HepG2 (cell line): ENCODE data around the gene USP32. TPM values are rescaled to one million over a fixed set of nuclear protein-coding genes. Genes with fewer than 3 reads are reported as not detected.
A peak's percentile ranks its signal among the peaks of the same experiment; 100 is the strongest.

ENCODE experiments used
- ATAC-seq: fragments of 200-7000 bp; cut with Tn5 transposase; 3 replicates; pipeline ENCODE4 v1.9.1; 2020; ENCODE audit warnings: mild to moderate bottlenecking, moderate library complexity
- BruUV-seq: library from RNA; stranded (reverse); fragments of 400-500 nt; replicated peaks from 2 replicates; lab custom pipeline; 2021; lab: Mats Ljungman, UMichigan
- CTCF ChIA-PET: fragments of 300-600 bp; formaldehyde crosslinking; extraction: SDS; loops from one replicate; lab custom pipeline; 2021; ENCODE audit warnings: low total read pairs, inconsistent platforms, low intra/inter-chr PET ratio; lab: Yijun Ruan, JAX
- POLR2A ChIA-PET: fragments of 350-600 bp; sonication (Branson Sonifier 250); formaldehyde crosslinking; loops from one replicate; lab custom pipeline; 2020; ENCODE audit warnings: antibody characterized with exemption, inconsistent platforms; lab: Yijun Ruan, JAX
- DNase-seq: peaks from one replicate; pipeline ENCODE4 v3.0.0-alpha.2; 2015; ENCODE audit warnings: low spot score
- FAIRE-seq: peaks from 3 replicates; lab custom pipeline; 2011; peaks lifted over from hg19 to GRCh38; lab: Jason Lieb, UNC
- H2AFZ ChIP-seq: one replicate; pipeline ENCODE4 v1.6.1; 2011; ENCODE audit warnings: low read length, inconsistent platforms
- H3K27ac ChIP-seq: fragments of 300-600 bp; 3 replicates; pipeline ENCODE4 v1.8.0; 2011; ENCODE audit warnings: mixed run types, mild to moderate bottlenecking, mixed read lengths, low read length, inconsistent platforms; ENCODE audit not compliant: insufficient read depth; ENCODE audit errors: extremely low read length
- H3K27me3 ChIP-seq, 2 experiments: fragments of 200-600 bp in 1 of 2; 2 replicates in 1 of 2; 3 replicates in 1 of 2; pipeline versions ENCODE4 v1.6.0 to v1.8.0; 2011; ENCODE audit warnings: low read length in 2 of 2, mild to moderate bottlenecking in 2 of 2, moderate library complexity in 2 of 2, inconsistent platforms in 1 of 2; ENCODE audit not compliant: insufficient read depth in 2 of 2, control insufficient read depth in 1 of 2
- H3K36me3 ChIP-seq, 2 experiments: fragments of 200-600 bp in 1 of 2; replicated peaks in 1 of 2; 2 replicates in 1 of 2; 3 replicates in 1 of 2; pipeline versions ENCODE4 v1.5.1 to v1.8.0; 2011; ENCODE audit warnings: low read length in 2 of 2, inconsistent platforms in 1 of 2; ENCODE audit not compliant: insufficient read depth in 2 of 2, control insufficient read depth in 1 of 2
- H3K4me1 ChIP-seq: 2 replicates; pipeline ENCODE4 v1.5.1; 2012; ENCODE audit warnings: low read length, inconsistent platforms; ENCODE audit not compliant: insufficient read depth
- H3K4me2 ChIP-seq: 2 replicates; pipeline ENCODE4 v1.6.0; 2011; ENCODE audit warnings: low read depth, low read length, inconsistent platforms
- H3K4me3 ChIP-seq, 3 experiments: fragments of 200-600 bp in 1 of 3; sonication (generic), shearing (Covaris generic) in 1 of 3; replicated peaks in 1 of 3; 2 replicates each; pipeline ENCODE4 v1.5.1; 2011 to 2016; ENCODE audit warnings: low read length in 3 of 3, inconsistent platforms in 2 of 3, low read depth in 2 of 3, mild to moderate bottlenecking in 2 of 3, control low read depth in 1 of 3, mixed read lengths in 1 of 3; ENCODE audit not compliant: insufficient read depth in 1 of 3
- H3K79me2 ChIP-seq: one replicate; pipeline ENCODE4 v1.6.1; 2011; ENCODE audit warnings: low read length, inconsistent platforms; ENCODE audit not compliant: insufficient read depth
- H3K9ac ChIP-seq: 2 replicates; pipeline ENCODE4 v1.6.0; 2011; ENCODE audit warnings: mild to moderate bottlenecking, low read depth, low read length, inconsistent platforms; ENCODE audit not compliant: insufficient read depth
- H3K9me3 ChIP-seq: 2 replicates; pipeline ENCODE4 v1.5.1; 2012; ENCODE audit warnings: mild to moderate bottlenecking, low read length
- H4K20me1 ChIP-seq: 2 replicates; pipeline ENCODE4 v1.6.0; 2011; ENCODE audit warnings: inconsistent platforms, mild to moderate bottlenecking, low read length, moderate library complexity; ENCODE audit not compliant: insufficient read depth
- CEBPB ChIP-seq: IDR thresholded peaks from 2 replicates; pipeline ENCODE4 v1.6.1; 2011; ENCODE audit warnings: low read depth, low read length, improper control_type of control experiment, borderline replicate concordance
- ISL2 ChIP-seq: sonication (generic); formaldehyde crosslinking; IDR thresholded peaks from 2 replicates; pipeline ENCODE4 v1.5.0; 2020; ENCODE audit warnings: missing genetic modification reagents
- KDM5B ChIP-seq: sonication (generic); formaldehyde crosslinking; IDR thresholded peaks from 2 replicates; pipeline ENCODE4 v1.4.0; 2020; ENCODE audit warnings: missing genetic modification reagents, mild to moderate bottlenecking, borderline replicate concordance
- PAWR ChIP-seq: sonication (generic); formaldehyde crosslinking; IDR thresholded peaks from 2 replicates; pipeline ENCODE4 v1.4.0; 2020; ENCODE audit warnings: missing genetic modification reagents, mild to moderate bottlenecking, borderline replicate concordance
- SMYD3 ChIP-seq: sonication (generic); formaldehyde crosslinking; IDR thresholded peaks from 2 replicates; pipeline ENCODE4 v1.8.1; 2023; ENCODE audit warnings: mild to moderate bottlenecking, missing genetic modification reagents
- ZNF235 ChIP-seq: sonication (generic); formaldehyde crosslinking; IDR thresholded peaks from 2 replicates; pipeline ENCODE4 v1.8.1; 2023; ENCODE audit warnings: mild to moderate bottlenecking, missing genetic modification reagents, borderline replicate concordance
- WGBS: methylation state at CpG from one replicate; pipeline ENCODE4 v1.1.6; 2017; ENCODE audit warnings: low lambda C conversion rate; 5-methylcytosine and 5-hydroxymethylcytosine counted together
- in situ Hi-C: cut with HindIII; loops from 2 replicates; pipeline ENCODE4 v1.10.0; 2017; ENCODE audit warnings: low pct_unique_long_range_greater_than_20kb; ENCODE audit not compliant: extremely low pct_ligation_motif_present
- intact Hi-C: fragments of 100-400 bp; cut with micrococcal nuclease; formaldehyde crosslinking; loops from one replicate; pipeline ENCODE4 v1.10.0; 2022; ENCODE audit not compliant: unreplicated experiment
- polyA plus RNA-seq, 8 experiments: library from polyadenylated mRNA; depleted of rRNA in 3 of 8; stranded (reverse) in 7 of 8; unstranded in 1 of 8; fragments of >200 nt; fragmentation: Illumina TruSeq in 4 of 8; extraction: Trizol in 4 of 8; gene quantifications; 2 replicates each; pipeline versions ENCODE4 v1.2.1 to v1.2.3, GENCODE V29; 2011 to 2016; ENCODE audit warnings: low read depth in 4 of 8, missing spikeins in 1 of 8, mixed read lengths in 1 of 8; ENCODE audit not compliant: insufficient read depth in 1 of 8
- total RNA-seq, 5 experiments: library from RNA; depleted of rRNA; stranded (reverse); fragments of >200 nt; fragmentation: Illumina TruSeq; extraction: Trizol; gene quantifications; 2 replicates each; pipeline ENCODE4 v1.2.3, GENCODE V29; 2016; ENCODE audit warnings: low read depth in 1 of 5
- TF ChIP-seq, protein P1 (sequence below): sonication (generic); formaldehyde crosslinking; IDR thresholded peaks from 2 replicates; pipeline ENCODE4 v1.5.1; 2020; ENCODE audit warnings: missing genetic modification reagents, mild to moderate bottlenecking, borderline replicate concordance

Gene USP32
- total and polyA plus RNA-seq, 2 of the 13 experiments (the other 11 are each of a cell fraction or from before 2014, with no cell fraction given), result 24.9 to 39.9 TPM

DNA sequence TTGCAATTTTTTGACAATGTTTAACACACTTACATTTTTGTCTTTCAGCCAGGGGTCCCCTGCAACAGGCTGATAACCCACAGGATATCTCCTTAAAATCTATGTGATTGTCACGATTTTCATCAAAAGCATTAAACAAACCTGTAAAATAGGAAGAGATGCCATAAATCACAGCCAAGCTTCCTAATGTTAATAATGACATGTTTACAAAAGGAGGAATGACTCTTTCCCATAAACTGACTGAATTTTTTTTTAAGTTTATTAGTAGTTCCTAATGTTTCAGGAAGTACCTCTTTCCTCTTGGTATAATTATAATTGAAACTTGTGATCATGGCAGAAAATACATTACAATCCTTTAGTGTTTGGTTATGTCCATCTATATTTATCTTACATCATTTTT is 122.5 kb downstream of the USP32 start:
- Histone ChIP-seq H2AFZ (no peak overlapping the region), H3K79me2 (no peaks in the 10 kb centered on the region), H3K27me3 (no peaks in the 10 kb centered on the region), H3K36me3 (peaks cover 7 to 13% of the 10 kb centered on the region in 2 experiments), H3K9ac (no peak overlapping the region)
- intact Hi-C loops, result no loop called here
- no TSS peak for BruUV-seq
- TF ChIP-seq, protein P1, sequence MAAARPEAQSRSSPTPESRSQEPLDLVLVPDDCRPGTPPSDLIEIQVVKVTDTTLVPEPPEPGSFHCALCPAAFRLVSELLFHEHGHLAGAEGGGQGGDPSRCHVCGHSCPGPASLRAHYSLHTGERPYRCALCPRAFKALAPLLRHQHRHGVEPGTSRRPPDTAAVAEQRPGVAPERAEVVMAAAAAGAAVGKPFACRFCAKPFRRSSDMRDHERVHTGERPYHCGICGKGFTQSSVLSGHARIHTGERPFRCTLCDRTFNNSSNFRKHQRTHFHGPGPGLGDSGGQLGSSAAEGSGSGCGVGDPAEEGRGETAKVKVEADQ (CRISPR knock-in tag), result no peak
- TF ChIP-seq PAWR (CRISPR knock-in tag), result no peak
- no peak for TF ChIP-seq SMYD3
- no peak for TF ChIP-seq KDM5B
- TF ChIP-seq ISL2 (CRISPR knock-in tag), result no peak
- TF ChIP-seq, all 625 proteins: peak for 0
- H3K27ac ChIP-seq, result no peak overlapping the region
- no peak for DNase-seq
- H3K4me3 ChIP-seq, result no peak overlapping the region
- POLR2A ChIA-PET, result no interaction called here
- ATAC-seq, result no peak
- CTCF ChIA-PET, result no interaction called here
- no peaks in the 10 kb centered on the region for H3K9me3 ChIP-seq
- H4K20me1 ChIP-seq, result no peaks in the 10 kb centered on the region
- WGBS, result 100% methylated on average over 1 of the region's 1 CpG
- in situ Hi-C loops, result no loop called here
- no peak overlapping the region for H3K4me2 ChIP-seq
- H3K4me1 ChIP-seq, result no peaks in the 10 kb centered on the region
- no peak for FAIRE-seq

DNA sequence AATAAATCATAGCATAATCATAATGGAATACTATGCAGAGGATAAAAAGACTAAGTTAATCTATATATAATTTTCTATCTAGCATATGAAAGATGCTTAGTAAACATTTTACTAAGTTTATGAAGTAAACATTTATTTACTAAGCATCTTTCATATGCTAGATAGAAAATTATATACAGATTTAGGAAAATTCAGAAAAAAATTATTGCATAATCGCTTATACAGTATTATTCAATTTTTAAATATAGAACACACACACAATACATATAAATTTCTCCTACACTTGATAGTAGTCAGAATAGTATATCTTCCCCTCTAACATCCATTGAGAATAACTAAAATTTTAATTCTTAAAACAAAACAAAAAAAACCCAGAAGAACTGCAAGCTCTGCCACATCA is 131.4 kb downstream of the USP32 start:
- ATAC-seq (no peak), FAIRE-seq (no peak), DNase-seq (no peak)
- no peak overlapping the region for H3K4me3 ChIP-seq
- H3K9ac ChIP-seq, result no peak overlapping the region
- ChIA-PET CTCF (no interaction called here), POLR2A (no interaction called here)
- no peak overlapping the region for H3K27ac ChIP-seq
- TF ChIP-seq CEBPB (0 out of 2 replicates have a peak, but pooled peaks have one; percentile 20), ZNF235 (CRISPR knock-in tag) (no peak)
- peaks cover 6 to 27% of the 10 kb centered on the region in 2 experiments for H3K36me3 ChIP-seq
- no peaks in the 10 kb centered on the region for H3K4me1 ChIP-seq
- intact Hi-C loops (no loop called here), in situ Hi-C loops (no loop called here)
- no peaks in the 10 kb centered on the region for H4K20me1 ChIP-seq
- H2AFZ ChIP-seq, result no peak overlapping the region
- no peaks in the 10 kb centered on the region for H3K9me3 ChIP-seq
- BruUV-seq, result no TSS peak
- no peaks in the 10 kb centered on the region for H3K79me2 ChIP-seq
- 96% methylated on average over 1 of the region's 1 CpG for WGBS
- no peak overlapping the region for H3K4me2 ChIP-seq
- H3K27me3 ChIP-seq, result no peaks in the 10 kb centered on the region
